ENCODE data around the gene CA12. TPM values are rescaled to one million over a fixed set of nuclear protein-coding genes. Genes with fewer than 3 reads are reported as not detected.
"Not testable (repeated sequence)": the region's sequence is repeated elsewhere in the genome, so short reads cannot be mapped to it uniquely, and the experiment has no call there.

Gene CA12
- polyA plus RNA-seq, 4 donors, result 6.8 to 138 (median 122) TPM

- DNase-seq (ENCODE audit: low read depth in 4 of 4, low spot score in 3 of 4), result no peak
Observed at GRCh38 chr15:63360170-63360569, 21.5 kb downstream of the CA12 start.

- DNase-seq (ENCODE audit: low read depth in 4 of 4, low spot score in 3 of 4), result no peak
Observed at GRCh38 chr15:63358241-63359029, 23.2 kb downstream of the CA12 start.

GRCh38 chr15:63357731-63358130 lies 23.9 kb downstream of the CA12 start:
- no peak for DNase-seq (ENCODE audit: low read depth in 4 of 4, low spot score in 3 of 4)

- no peak for DNase-seq (ENCODE audit: low read depth in 4 of 4, low spot score in 3 of 4)
Observed at GRCh38 chr15:63357061-63357460, 24.6 kb downstream of the CA12 start.

- no peak for DNase-seq (ENCODE audit: low read depth in 4 of 4, low spot score in 3 of 4)
Observed at GRCh38 chr15:63354821-63355650, 26.6 kb downstream of the CA12 start.

GRCh38 chr15:63353887-63354286 lies 27.8 kb downstream of the CA12 start:
- DNase-seq (ENCODE audit: low read depth in 4 of 4, low spot score in 3 of 4), result no peak

GRCh38 chr15:63353261-63353660 lies 28.4 kb downstream of the CA12 start:
- DNase-seq (ENCODE audit: low read depth in 4 of 4, low spot score in 3 of 4), result no peak

GRCh38 chr15:63352808-63353207 lies 28.8 kb downstream of the CA12 start:
- DNase-seq (ENCODE audit: low read depth in 4 of 4, low spot score in 3 of 4), result no peak

GRCh38 chr15:63351170-63351569 lies 30.5 kb downstream of the CA12 start:
- DNase-seq (ENCODE audit: low read depth in 4 of 4, low spot score in 3 of 4), result no peak

GRCh38 chr15:63350178-63350621 lies 31.4 kb downstream of the CA12 start:
- no peak for DNase-seq (ENCODE audit: low read depth in 4 of 4, low spot score in 3 of 4)

GRCh38 chr15:63349621-63350020 lies 32.0 kb downstream of the CA12 start:
- no peak for DNase-seq (ENCODE audit: low read depth in 4 of 4, low spot score in 3 of 4)

- DNase-seq (ENCODE audit: low read depth in 4 of 4, low spot score in 3 of 4), result no peak
Observed at GRCh38 chr15:63349156-63349555, 32.5 kb downstream of the CA12 start.

- no peak for DNase-seq (ENCODE audit: low read depth in 4 of 4, low spot score in 3 of 4)
Observed at GRCh38 chr15:63348392-63348791, 33.3 kb downstream of the CA12 start.

GRCh38 chr15:63347074-63347857 lies 34.4 kb downstream of the CA12 start:
- DNase-seq (ENCODE audit: low read depth in 4 of 4, low spot score in 3 of 4), result no peak

- no peak for DNase-seq (ENCODE audit: low read depth in 4 of 4, low spot score in 3 of 4)
Observed at GRCh38 chr15:63345391-63345752, 36.3 kb downstream of the CA12 start.

- no peak for DNase-seq (ENCODE audit: low read depth in 4 of 4, low spot score in 3 of 4)
Observed at GRCh38 chr15:63344731-63345390, 36.8 kb downstream of the CA12 start.

GRCh38 chr15:63342996-63343562 lies 38.6 kb downstream of the CA12 start:
- not testable (repeated sequence) for DNase-seq (ENCODE audit: low read depth in 4 of 4, low spot score in 3 of 4)

GRCh38 chr15:63341898-63342297 lies 39.7 kb downstream of the CA12 start:
- no peak for DNase-seq (ENCODE audit: low read depth in 4 of 4, low spot score in 3 of 4)

GRCh38 chr15:63340878-63341277 lies 40.8 kb downstream of the CA12 start:
- no peak for DNase-seq (ENCODE audit: low read depth in 4 of 4, low spot score in 3 of 4)

GRCh38 chr15:63340353-63340752 lies 41.3 kb downstream of the CA12 start:
- no peak for DNase-seq (ENCODE audit: low read depth in 4 of 4, low spot score in 3 of 4)

All from left renal pelvis (tissue), 4 donors.